Measurements from ENCODE around the gene MARCHF3.
"Not testable (repeated sequence)": the region's sequence is repeated elsewhere in the genome, so short reads cannot be mapped to it uniquely, and the experiment has no call there.

Gene MARCHF3

GRCh38 chr5:126919566-126919965, 110.8 kb downstream of the MARCHF3 start:
- DNase-seq (ENCODE audit: low read depth, low spot score), result no peak

- DNase-seq (ENCODE audit: low read depth, low spot score), result no peak
Observed at GRCh38 chr5:126918615-126918957, 111.8 kb downstream of the MARCHF3 start.

DNA sequence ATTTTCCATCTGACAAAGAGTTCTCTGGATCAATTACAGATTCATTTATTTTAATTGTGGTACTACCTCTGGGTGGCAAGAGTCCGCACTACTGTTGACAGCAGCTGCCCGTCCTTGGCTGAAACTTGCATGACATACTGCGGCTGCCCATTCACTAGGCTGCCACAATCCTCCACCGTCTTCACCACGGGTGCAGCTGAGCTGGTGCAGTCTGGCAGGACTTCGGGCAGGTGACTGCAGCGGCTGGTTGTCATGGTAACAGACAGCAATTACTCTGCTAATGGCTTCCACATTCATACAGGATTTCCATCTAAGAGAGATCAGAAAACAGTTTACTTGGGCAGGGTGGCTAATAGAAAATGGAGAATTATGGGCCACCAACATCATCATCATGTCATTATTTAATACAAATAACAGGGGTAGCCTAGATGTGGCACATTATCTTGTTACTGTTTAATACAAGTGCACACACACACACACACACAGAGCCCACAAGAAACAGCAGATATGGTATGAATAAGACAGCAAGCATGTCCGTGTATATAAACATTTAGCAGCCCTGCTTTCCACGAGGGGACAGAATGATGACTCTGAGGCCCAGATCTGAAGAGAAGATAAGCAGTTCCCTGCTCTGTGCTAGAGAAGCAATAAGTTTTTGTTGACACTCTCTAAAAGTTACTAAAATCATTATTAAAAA, 112.3 kb downstream of the MARCHF3 start:
- peak; percentile 37 for DNase-seq (ENCODE audit: low read depth, low spot score)

DNA sequence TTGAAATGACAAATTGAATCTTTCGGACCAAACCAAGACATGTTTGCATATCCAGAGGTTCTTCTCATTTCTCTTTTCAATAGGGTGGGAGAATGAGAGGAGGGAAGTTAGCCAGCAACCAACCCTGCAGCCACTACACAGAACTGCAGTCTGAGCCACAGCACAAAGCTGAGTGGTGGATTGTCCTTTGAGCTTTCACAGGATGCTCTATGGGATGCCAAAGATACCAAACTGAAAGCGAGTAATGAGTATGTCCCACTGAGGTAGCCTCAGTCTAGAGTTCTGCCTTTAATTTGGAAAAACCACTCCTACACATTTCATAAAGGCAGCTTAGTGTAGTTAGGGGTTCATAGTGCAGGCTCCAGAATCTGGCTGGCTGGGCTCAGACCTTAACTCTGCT, 114.9 kb downstream of the MARCHF3 start:
- DNase-seq (ENCODE audit: low read depth, low spot score), result no peak

DNA sequence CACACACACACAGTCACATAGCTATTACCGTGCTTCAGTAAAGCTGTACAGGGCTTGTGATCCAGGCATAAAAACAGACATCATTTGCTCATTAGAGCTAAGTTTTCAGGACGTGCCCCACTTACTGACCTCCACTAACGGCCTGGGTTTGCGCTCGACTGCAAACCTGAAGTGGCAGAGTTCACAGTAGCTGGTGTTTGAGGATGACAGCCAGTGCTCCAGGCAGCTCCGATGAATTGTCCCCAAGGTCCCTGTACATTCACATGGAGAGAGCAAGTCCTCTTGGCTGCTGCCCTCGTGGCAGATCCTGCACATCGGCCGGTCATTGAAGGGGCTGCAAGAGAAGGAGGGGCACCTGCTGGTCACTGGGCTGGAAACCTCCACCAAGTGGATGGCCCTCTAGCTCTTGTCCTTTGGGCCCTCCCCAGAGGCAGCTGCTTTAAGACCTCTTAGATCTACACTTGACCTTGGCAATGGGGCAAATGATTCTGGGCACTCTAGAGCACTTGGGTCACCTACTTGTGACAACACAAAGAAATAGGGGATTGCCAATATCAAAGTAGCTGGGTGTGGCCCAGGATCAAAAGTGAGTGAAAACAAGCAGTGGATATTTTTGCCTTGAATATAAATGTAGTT, 115.4 kb downstream of the MARCHF3 start:
- no peak for DNase-seq (ENCODE audit: low read depth, low spot score)

DNA sequence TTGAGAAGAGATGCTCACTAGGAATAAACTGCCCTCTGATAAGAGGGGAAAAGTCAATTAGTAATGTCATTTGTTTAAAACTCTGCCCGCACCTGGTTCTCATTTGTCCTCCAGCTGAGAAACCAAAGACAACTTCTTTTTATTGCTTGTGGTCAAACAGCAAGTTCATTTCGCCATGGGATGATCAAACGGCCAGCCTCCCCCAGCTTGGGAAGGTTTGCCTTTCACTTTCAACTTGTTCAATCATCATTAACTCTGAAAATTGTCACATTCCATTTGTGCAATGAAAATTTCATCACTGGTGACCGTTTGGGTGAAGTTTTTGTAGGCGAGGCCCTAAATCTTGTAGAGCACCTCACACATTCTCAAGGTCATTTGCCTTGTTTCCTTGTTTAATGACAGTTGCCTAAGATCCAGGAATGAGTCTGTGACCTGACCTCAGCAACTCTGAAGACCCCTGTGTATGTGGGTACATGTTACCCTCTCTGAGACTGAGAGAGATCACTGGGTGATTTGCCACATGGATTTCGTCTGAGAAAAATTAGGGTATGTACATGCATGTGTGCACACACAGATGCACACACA, 117.7 kb downstream of the MARCHF3 start:
- no peak for DNase-seq (ENCODE audit: low read depth, low spot score)

DNA sequence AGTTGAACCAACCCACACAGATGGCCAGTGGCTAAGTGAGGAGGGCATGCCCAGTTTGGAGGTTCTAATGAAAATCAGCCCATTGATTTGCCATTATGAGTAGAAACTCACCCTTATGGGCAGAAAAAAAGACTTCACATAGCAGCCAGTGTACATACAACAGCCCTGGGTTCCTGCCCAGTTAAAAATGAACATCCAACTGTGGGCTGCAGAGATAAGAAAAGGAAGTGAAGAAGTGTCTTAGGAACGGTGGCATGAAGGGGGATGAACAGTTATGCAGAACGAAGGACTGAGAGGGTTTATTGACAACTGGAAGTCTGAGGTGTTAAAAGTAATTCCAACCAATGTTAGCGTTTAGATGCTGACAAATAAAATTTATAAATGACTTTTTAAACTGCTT, 118.4 kb downstream of the MARCHF3 start:
- DNase-seq (ENCODE audit: low read depth, low spot score), result no peak

DNA sequence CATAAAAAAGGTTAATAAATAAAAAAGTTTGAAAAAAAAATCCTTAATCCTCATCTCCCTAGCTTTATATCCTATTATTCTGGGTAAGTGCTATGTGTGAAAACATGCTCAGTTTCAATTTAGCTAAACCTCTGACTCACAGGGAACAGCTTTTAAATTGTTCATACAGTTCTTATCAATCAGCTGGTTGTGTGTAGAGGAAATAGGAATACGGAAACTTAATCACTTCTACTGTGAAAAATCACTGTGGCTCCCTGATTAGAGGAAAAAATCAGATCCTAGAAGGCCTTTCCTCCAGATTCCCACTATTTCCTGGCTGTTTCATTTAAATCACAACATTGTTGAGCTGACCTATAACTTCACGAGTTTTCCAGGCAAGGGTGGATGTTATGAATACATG, 120.5 kb downstream of the MARCHF3 start:
- DNase-seq (ENCODE audit: low read depth, low spot score), result no peak

DNA sequence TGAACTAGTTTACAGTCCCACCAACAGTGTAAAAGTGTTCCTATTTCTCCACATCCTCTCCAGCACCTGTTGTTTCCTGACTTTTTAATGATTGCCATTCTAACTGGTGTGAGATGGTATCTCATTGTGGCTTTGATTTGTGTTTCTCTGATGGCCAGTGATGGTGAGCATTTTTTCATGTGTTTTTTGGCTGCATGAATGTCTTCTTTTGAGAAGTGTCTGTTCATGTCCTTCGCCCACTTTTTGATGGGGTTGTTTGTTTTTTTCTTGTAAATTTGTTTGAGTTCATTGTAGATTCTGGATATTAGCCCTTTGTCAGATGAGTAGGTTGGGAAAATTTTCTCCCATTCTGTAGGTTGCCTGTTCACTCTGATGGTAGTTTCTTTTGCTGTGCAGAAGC, 126.0 kb downstream of the MARCHF3 start:
- not testable (repeated sequence) for DNase-seq (ENCODE audit: low read depth, low spot score)

- DNase-seq (ENCODE audit: low read depth, low spot score), result no peak
Observed at GRCh38 chr5:126900796-126901195, 129.6 kb downstream of the MARCHF3 start.

- no peak for DNase-seq (ENCODE audit: low read depth, low spot score)
Observed at GRCh38 chr5:126899476-126899875, 130.9 kb downstream of the MARCHF3 start.

DNA sequence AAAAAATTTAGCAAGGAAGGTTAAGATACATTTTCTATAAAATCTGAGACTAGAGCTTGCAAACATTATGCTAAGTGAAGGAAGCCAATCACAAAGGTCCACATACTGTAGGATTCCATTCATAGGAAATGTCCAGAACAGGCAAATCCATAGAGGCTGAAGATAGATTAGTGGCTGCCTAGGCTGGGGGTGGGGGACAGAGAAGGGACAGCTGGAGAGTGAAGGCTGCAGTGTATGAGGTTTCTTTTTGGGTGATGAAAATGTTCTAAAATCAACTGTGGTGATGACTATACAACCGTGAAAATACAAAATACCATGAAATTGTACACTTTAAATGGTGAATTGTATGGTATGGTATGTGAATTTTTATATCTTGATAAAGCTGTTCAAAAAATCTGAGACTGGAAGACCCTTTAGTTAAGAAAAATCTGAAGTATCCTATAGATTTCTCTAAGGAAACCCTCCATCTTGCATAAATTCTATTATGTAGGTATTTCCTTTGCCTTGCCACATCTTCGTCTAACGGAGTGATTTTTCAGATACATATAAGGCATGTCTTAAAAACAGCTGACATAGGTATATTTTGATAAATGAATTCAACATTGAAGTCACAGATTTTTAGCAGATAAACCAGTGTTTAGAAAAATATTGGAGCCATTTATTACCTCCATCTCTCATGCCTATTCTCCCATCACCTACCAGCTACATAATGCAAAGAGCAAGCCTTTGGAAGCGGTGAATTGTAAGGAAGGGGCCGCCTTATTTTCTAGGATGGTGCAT, 132.3 kb downstream of the MARCHF3 start:
- DNase-seq (ENCODE audit: low read depth, low spot score), result no peak

GRCh38 chr5:126896170-126896702, 134.1 kb downstream of the MARCHF3 start:
- no peak for DNase-seq (ENCODE audit: low read depth, low spot score)

- DNase-seq (ENCODE audit: low read depth, low spot score), result not testable (repeated sequence)
Observed at GRCh38 chr5:126895712-126896111, 134.6 kb downstream of the MARCHF3 start.

DNA sequence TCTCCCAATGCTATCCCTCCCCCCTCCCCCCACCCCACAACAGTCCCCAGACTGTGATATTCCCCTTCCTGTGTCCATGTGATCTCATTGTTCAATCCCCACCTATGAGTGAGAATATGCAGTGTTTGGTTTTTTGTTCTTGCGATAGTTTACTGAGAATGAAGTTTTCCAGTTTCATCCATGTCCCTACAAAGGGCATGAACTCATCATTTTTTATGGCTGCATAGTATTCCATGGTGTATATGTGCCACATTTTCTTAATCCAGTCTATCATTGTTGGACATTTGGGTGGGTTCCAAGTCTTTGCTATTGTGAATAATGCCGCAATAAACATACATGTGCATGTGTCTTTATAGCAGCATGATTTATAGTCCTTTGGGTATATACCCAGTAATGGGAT, 139.9 kb downstream of the MARCHF3 start:
- DNase-seq (ENCODE audit: low read depth, low spot score), result not testable (repeated sequence)

GRCh38 chr5:126888175-126888574, 142.2 kb downstream of the MARCHF3 start:
- no peak for DNase-seq (ENCODE audit: low read depth, low spot score)

- peak; percentile 78 for DNase-seq (ENCODE audit: low read depth, low spot score)
Observed at GRCh38 chr5:126884269-126884819, 146.0 kb downstream of the MARCHF3 start.

DNA sequence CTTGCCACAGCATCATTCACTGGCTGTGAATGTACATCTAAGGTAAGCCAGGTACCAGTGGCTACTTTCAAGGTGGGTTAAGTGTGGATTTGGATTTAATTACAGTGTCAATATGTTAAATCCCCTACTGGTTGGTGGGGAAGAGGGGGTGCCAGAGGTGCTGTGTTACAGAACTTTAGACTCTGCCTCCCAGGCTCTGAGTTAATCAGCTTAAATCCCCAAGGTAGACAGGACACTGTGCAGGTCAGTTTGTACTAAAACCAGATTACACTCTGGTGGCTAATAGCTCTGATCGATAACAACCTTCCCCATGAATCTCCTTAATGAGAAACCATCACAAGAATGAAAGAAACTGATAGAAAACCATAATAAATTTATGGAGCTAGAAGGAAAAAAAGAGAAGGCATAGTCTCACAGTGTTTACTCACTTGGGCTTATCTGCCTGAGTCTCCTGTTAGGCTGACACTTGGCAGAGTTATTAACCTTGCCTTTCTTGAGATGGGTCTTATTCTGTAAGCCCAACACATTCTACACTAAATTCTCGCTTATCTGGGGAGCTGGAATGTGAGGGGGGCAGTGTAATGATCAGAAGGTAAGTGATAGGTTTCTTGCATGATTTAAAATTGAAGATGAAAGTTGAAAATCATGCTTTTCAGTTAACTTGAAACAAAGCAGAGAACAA, 146.7 kb downstream of the MARCHF3 start:
- DNase-seq (ENCODE audit: low read depth, low spot score), result no peak

- no peak for DNase-seq (ENCODE audit: low read depth, low spot score)
Observed at GRCh38 chr5:126881821-126882600, 148.3 kb downstream of the MARCHF3 start.

DNA sequence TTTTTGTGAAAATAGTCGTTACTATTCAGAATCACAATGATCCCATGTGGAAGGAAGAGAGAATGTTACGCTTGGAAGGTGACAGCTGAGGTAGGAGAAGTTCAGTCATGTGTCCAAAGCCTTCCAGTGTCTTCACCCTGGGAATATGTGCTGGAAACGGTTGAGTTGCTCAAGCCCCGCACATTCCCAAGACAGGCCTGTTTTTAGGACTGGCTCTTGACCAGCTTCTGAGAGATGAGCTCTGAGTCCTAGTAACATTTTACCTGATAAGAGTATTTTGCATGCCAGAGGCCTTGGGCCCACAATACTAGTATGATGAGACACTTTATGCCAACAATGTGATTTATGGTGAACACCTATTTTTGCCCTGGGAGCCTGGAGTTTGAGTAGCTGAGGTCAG, 151.7 kb downstream of the MARCHF3 start:
- no peak for DNase-seq (ENCODE audit: low read depth, low spot score)
